ENCODE results near the gene SIN3B. TPM values are rescaled to one million over a fixed set of nuclear protein-coding genes. Genes with fewer than 3 reads are reported as not detected.

The SIN3B gene
- polyA plus RNA-seq, 4 donors, result 46.8 to 87.0 (median 63.7) TPM

Other genes starting within 250 kb of the SIN3B start
- gene MED26, start 201.2 kb upstream of the SIN3B start, polyA plus RNA-seq (ENCODE audit: insufficient read length in 4 of 4), result 1 to 10 TPM; 6.4 to 8.2 (median 7.0) TPM
- gene SMIM7, start 169.3 kb upstream of the SIN3B start, polyA plus RNA-seq (ENCODE audit: insufficient read length in 4 of 4), result 100 to 1,000 TPM in 3 of 4 donors, 10 to 100 TPM in 1; 79.6 to 112 (median 104) TPM
- gene TMEM38A, start 168.3 kb upstream of the SIN3B start, polyA plus RNA-seq (ENCODE audit: insufficient read length in 4 of 4), result 1 to 10 TPM; 3.7 to 9.3 (median 8.2) TPM
- under 1 TPM; 0.01 to 0.11 (median 0.08) TPM for gene NWD1, start 109.6 kb upstream of the SIN3B start, polyA plus RNA-seq (ENCODE audit: insufficient read length in 4 of 4)
- 1 to 10 TPM in 2 of 4 donors, under 1 TPM in 2; 0.59 to 1.0 (median 0.85) TPM for gene F2RL3, start 59.6 kb downstream of the SIN3B start, polyA plus RNA-seq (ENCODE audit: insufficient read length in 4 of 4)
- 10 to 100 TPM; 34.3 to 59.8 (median 40.3) TPM for gene CPAMD8, start 197.4 kb downstream of the SIN3B start, polyA plus RNA-seq (ENCODE audit: insufficient read length in 4 of 4)
- 10 to 100 TPM; 10.6 to 15.9 (median 13.9) TPM for gene HAUS8, start 246.1 kb downstream of the SIN3B start, polyA plus RNA-seq (ENCODE audit: insufficient read length in 4 of 4)
- gene MYO9B, start 246.4 kb downstream of the SIN3B start, polyA plus RNA-seq (ENCODE audit: insufficient read length in 4 of 4), result 10 to 100 TPM; 42.1 to 68.3 (median 52.2) TPM

Data from left renal pelvis (tissue), 4 donors.